Endodermal cell (in vitro differentiated cells): ENCODE data around the gene LMAN1L. TPM values are rescaled to one million over a fixed set of nuclear protein-coding genes. Genes with fewer than 3 reads are reported as not detected.

Experiments
- DNase-seq: peaks from one replicate; pipeline ENCODE4 v3.0.0-alpha.2; 2017
- H3K27ac ChIP-seq: 2 replicates; pipeline ENCODE4 v1.5.1; 2013; ENCODE audit warnings: mild to moderate bottlenecking, low read depth, low read length, moderate library complexity
- H3K27me3 ChIP-seq: 2 replicates; pipeline ENCODE4 v1.6.1; 2013; ENCODE audit warnings: mild to moderate bottlenecking, low read length, moderate library complexity; ENCODE audit not compliant: insufficient read depth, control insufficient read depth, poor library complexity, severe bottlenecking
- H3K36me3 ChIP-seq: 2 replicates; pipeline ENCODE4 v1.7.0; 2013; ENCODE audit warnings: mild to moderate bottlenecking, low read length, moderate library complexity; ENCODE audit not compliant: control insufficient read depth, insufficient read depth
- H3K4me1 ChIP-seq: one replicate; pipeline ENCODE4 v1.7.0; 2013; ENCODE audit warnings: low read length; ENCODE audit not compliant: control insufficient read depth, insufficient read depth
- H3K4me3 ChIP-seq: 2 replicates; pipeline ENCODE4 v1.5.1; 2013; ENCODE audit warnings: mild to moderate bottlenecking, low read length, moderate library complexity
- H3K9ac ChIP-seq: 2 replicates; pipeline ENCODE4 v1.6.1; 2013; ENCODE audit warnings: mild to moderate bottlenecking, low read length, moderate library complexity; ENCODE audit not compliant: poor library complexity, severe bottlenecking; ENCODE audit errors: extremely low read depth
- H3K9me3 ChIP-seq: 2 replicates; pipeline ENCODE4 v1.6.1; 2013; ENCODE audit warnings: mild to moderate bottlenecking, low read length, moderate library complexity; ENCODE audit not compliant: control insufficient read depth
- H3K27ac Mint-ChIP-seq: 2 replicates; pipeline ENCODE4 v1.8.0; 2020; ENCODE audit warnings: mixed read lengths
- H3K27me3 Mint-ChIP-seq: 2 replicates; pipeline ENCODE4 v1.8.0; 2021; ENCODE audit warnings: mild to moderate bottlenecking, mixed read lengths; ENCODE audit not compliant: insufficient read depth
- H3K36me3 Mint-ChIP-seq: 2 replicates; pipeline ENCODE4 v1.8.0; 2020; ENCODE audit warnings: low read depth, mixed read lengths
- H3K4me1 Mint-ChIP-seq: 2 replicates; pipeline ENCODE4 v1.8.0; 2020; ENCODE audit warnings: mixed read lengths
- H3K4me3 Mint-ChIP-seq: 2 replicates; pipeline ENCODE4 v1.8.0; 2020; ENCODE audit warnings: mild to moderate bottlenecking, moderate library complexity, mixed read lengths
- H3K9me3 Mint-ChIP-seq: 2 replicates; pipeline ENCODE4 v1.8.0; 2020; ENCODE audit warnings: mild to moderate bottlenecking, mixed read lengths
- WGBS, 2 experiments: methylation state at CpG; one replicate each; pipeline versions ENCODE4 v1.1.5 to v1.1.7; 2013; ENCODE audit warnings: missing lambda C conversion rate in 2 of 2, mixed read lengths in 1 of 2; ENCODE audit not compliant: insufficient coverage in 1 of 2, insufficient read length in 1 of 2; 5-methylcytosine and 5-hydroxymethylcytosine counted together
- total RNA-seq, 2 donors: library from RNA; stranded (reverse); fragmentation: NEBNext Ultra II Directional in 1 of 2; extraction: Animal tissue kit (Norgen Biotek cat#: 25700) in 1 of 2; gene quantifications; 2 replicates in 1 of 2; 3 replicates in 1 of 2; pipeline ENCODE4 v1.2.1, GENCODE V29; 2021
- TF ChIP-seq, protein P1 (sequence below): fragments of 200-600 bp; sonication (generic); conservative IDR thresholded peaks from 2 replicates; pipeline ENCODE4 v1.5.0; 2021; ENCODE audit warnings: antibody characterized with exemption, mild to moderate bottlenecking

The LMAN1L gene
- total RNA-seq, 2 donors from 2014 or later: not detected

DNA sequence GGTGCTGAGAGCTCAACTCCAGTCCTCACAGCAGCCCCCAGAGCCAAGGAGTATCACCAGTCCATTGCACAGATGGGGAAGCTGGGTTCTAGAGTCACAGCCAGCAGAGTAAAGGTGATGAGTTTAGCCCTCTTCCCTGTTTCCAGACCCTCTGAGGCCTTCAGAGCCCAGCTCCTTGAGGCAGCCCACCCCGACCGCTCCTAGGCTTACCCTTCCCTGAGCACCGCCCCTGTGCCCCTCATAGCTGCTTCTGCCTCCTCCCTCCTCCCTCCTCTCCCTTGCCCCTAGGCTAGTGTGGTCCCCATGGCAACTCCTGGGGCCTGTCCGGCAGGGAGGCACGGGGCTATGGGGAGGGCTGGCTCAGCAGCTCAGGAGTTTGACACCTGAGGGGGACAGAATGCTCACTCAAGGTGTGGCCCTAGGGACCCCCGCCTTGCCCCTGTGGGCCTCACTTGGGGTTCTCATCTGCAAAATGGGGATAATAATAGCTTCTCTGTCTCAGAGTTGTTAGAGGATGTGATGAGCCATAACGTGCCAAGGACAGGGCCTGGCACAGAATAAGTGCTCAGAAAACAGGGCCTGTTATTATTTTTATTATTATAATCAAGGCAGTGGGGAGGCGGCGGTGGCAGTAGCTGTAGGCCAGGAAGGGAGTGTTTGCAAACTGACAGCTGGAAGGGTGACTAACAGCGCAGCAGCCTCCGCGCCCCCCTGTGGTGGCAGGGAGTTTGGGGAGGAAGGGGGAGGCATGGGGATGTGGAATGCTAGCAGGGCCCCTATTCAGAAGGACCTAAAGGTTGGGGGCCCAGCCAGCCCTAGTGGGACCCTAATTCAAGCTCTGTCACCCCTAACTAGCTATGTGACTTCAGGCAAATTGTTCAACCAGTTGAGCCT lies 19.3 kb upstream of the LMAN1L start:
- Mint-ChIP-seq H3K4me3 (no peak overlapping the region), H3K36me3 (peaks cover 9% of the 10 kb centered on the region), H3K9me3 (no peaks in the 10 kb centered on the region), H3K27me3 (no peaks in the 10 kb centered on the region), H3K27ac (no peak overlapping the region), H3K4me1 (peaks cover 6% of the 10 kb centered on the region)
- H3K9me3 ChIP-seq: no peaks in the 10 kb centered on the region
- H3K27me3 ChIP-seq: no peaks in the 10 kb centered on the region
- no peak overlapping the region for H3K9ac ChIP-seq
- 80 to 81% methylated on average over 1 to 12 of the region's 12 CpGs for WGBS, 2 experiments
- peaks cover 3% of the 10 kb centered on the region for H3K36me3 ChIP-seq
- H3K4me1 ChIP-seq: no peaks in the 10 kb centered on the region
- H3K27ac ChIP-seq: no peak overlapping the region
- TF ChIP-seq, protein P1, sequence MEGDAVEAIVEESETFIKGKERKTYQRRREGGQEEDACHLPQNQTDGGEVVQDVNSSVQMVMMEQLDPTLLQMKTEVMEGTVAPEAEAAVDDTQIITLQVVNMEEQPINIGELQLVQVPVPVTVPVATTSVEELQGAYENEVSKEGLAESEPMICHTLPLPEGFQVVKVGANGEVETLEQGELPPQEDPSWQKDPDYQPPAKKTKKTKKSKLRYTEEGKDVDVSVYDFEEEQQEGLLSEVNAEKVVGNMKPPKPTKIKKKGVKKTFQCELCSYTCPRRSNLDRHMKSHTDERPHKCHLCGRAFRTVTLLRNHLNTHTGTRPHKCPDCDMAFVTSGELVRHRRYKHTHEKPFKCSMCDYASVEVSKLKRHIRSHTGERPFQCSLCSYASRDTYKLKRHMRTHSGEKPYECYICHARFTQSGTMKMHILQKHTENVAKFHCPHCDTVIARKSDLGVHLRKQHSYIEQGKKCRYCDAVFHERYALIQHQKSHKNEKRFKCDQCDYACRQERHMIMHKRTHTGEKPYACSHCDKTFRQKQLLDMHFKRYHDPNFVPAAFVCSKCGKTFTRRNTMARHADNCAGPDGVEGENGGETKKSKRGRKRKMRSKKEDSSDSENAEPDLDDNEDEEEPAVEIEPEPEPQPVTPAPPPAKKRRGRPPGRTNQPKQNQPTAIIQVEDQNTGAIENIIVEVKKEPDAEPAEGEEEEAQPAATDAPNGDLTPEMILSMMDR: no peak
- peak; percentile 58 for DNase-seq
- no peak overlapping the region for H3K4me3 ChIP-seq

DNA sequence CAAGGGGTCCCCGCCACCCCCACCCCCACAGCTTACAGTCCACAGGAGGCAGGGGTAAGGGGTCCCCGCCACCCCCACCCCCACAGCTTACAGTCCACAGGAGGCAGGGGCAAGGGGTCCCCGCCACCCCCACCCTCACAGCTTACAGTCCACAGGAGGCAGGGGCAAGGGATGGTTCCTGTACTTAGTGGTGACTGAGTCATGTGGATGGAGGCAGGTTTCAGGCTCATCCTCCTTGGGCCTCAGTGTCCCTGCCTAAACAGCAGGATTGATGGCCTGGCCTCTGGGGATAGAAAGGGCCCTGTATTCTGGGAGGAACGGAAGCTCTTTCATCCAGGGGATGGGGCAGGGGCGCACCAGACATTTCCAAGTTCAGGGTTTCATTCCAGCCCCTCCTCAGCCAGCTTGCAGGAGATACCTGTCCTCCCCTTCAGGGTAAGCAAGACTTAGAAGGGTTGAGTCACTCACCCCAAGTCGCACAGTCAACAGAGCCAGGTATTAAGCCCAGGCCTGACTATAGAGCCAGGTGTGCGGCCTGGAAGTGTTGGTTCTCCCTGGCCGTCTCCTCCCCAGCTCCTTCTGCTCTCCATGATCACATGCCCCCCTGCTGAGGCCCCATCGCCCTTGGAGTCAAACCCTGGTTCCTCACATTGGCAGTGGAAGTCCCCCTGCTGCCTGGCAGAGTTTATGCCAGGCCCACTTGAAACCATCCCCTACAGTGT lies 18.2 kb upstream of the LMAN1L start:
- Mint-ChIP-seq H3K27ac (no peak overlapping the region), H3K9me3 (no peaks in the 10 kb centered on the region), H3K27me3 (no peaks in the 10 kb centered on the region), H3K4me3 (no peak overlapping the region), H3K4me1 (peaks cover 3% of the 10 kb centered on the region), H3K36me3 (peaks cover 6% of the 10 kb centered on the region)
- TF ChIP-seq, protein P1: no peak
- no peaks in the 10 kb centered on the region for H3K27me3 ChIP-seq
- no peaks in the 10 kb centered on the region for H3K9me3 ChIP-seq
- no peak overlapping the region for H3K4me3 ChIP-seq
- no peak for DNase-seq
- H3K9ac ChIP-seq: no peak overlapping the region
- 96 to 97% methylated on average over 4 to 6 of the region's 9 CpGs for WGBS, 2 experiments
- H3K36me3 ChIP-seq: peaks cover 6% of the 10 kb centered on the region
- no peaks in the 10 kb centered on the region for H3K4me1 ChIP-seq
- H3K27ac ChIP-seq: no peak overlapping the region

DNA sequence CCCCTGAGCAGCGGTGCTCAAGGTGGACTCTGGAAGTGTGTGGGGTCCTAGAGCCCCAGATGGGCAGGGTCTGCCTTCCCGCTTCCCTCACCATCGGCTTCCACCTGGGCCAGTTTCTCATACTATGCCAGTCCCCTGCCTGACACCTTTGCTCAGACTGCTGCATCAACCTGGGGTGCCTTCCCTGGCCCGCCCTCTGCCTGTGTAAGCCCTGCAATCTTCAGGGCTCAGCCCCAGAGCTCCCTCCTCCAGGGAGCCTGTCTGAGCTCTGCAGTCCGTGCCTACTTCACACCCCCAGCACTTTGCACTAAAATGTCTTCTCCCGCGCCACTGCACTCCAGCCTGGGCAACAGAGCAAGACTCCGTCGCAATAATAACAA lies 17.7 kb upstream of the LMAN1L start:
- Mint-ChIP-seq H3K9me3 (no peaks in the 10 kb centered on the region), H3K4me3 (no peak overlapping the region), H3K27me3 (no peaks in the 10 kb centered on the region), H3K27ac (no peak overlapping the region), H3K36me3 (peaks cover 4% of the 10 kb centered on the region), H3K4me1 (no peaks in the 10 kb centered on the region)
- Histone ChIP-seq H3K9ac (no peak overlapping the region), H3K4me1 (no peaks in the 10 kb centered on the region), H3K27ac (no peak overlapping the region), H3K4me3 (no peak overlapping the region), H3K27me3 (no peaks in the 10 kb centered on the region), H3K9me3 (no peaks in the 10 kb centered on the region), H3K36me3 (peaks cover 11% of the 10 kb centered on the region)
- 86 to 88% methylated on average over 5 to 9 of the region's 9 CpGs for WGBS, 2 experiments
- TF ChIP-seq, protein P1: no peak
- DNase-seq: no peak
